Midbrain (tissue), 1 donor: Measurements from ENCODE around the gene ZNF831.

Experiments used
- DNase-seq: peaks from one replicate; lab custom pipeline; 2025; lab: John Stamatoyannopoulos, UW

The ZNF831 gene

DNA sequence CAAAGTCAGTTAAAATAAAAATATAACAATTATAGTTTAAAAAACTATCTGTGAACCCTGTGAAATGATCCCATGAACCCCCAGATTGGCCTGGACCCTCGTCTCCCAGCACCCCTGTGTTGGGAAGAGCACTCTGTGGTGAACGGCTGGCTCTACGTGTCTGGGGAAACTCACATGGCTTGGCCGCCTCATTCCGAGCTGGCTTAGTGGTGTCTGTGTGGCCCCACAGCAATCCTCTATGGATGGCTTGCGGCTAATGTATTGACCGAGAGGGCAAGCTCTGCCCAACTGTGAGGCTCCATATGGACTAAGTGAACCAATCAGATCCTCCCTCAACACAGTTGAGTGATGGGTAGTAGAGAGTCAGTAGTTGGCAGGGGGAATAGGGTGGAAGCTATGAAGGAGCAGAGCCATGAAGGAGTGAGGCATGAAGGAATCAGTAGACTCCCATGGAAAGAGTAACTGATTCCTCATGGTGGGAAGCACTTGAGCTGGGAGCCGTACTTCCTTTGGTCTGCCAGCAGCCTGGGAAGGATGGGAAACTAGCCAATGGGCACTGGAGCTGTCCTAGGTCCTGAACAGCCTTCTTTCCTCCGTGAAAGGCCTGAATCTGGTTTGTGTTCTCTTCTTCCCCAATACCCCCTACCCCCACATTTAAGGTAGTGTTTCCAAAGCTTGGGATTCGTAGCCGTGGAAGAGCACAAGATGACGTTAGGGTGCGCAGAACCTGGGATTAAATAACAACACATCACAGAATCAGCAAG, 21.6 kb upstream of the ZNF831 start:
- no peak for DNase-seq

DNA sequence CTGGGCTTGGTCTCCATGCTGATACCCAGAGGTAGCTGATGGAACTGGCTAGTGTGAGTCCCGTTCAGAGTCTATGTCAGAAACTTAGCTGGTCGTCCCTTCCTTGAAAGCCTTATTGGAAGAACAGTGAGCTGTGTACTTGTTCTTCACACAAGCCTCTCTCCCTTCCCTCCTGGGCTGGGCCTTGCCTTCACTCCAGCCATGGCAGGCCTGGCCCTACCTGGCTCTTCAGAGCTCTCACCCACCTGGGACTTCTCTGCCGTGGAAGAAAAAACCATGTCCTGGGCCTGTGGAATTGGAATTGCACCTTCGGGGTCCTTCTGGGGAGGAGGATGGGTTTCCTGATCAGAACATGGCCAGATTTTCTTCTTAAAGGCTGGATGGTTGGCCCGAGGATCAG, 20.3 kb upstream of the ZNF831 start:
- DNase-seq: no peak

DNA sequence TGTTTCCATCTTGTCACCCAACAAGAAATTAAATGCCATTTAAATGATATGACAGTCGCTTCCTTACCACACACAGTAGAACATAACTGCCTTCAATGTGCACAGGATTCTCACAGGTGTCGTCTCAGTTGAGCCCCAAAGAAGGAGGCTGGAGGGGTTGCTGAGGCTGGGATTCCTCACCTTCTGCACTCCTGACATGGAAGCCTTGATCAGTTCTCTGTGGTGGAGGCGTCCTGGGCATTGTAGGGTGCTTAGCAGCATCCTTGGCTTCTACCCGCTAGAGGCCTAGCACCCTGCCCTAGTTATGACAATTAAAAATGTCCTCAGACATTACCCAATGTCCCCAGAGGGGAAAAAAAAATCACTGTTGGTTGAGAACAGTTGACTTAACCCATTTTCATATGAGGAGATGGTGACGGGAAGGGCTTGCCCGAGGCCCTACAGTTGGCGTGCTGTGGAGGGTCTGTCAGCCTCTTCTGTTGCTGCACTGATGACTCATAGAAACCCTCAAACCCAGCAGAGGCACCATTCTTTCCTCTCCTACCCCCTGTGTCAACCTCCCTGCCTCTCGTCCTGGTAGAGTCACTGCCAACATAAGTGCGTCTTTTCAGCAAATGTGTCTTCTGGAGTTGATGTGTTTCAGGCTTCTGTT, 19.3 kb upstream of the ZNF831 start:
- no peak for DNase-seq

DNA sequence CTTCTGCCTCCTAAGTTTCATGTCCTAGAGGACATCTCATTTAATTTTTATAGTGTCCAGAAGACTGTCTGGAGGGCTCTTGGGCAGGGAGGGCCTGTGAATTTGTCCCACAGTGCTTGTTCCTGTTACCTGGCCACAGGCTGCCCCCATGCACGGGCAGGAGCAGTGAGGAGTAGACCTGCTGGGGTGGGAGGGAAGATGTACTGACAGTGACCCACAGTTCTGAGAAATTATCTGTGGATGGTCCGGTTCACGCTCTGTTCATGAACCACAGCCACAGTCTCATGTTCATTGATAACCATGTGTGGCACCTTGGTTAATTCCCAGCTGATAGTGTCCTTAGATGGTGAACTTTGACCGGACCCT, 18.8 kb upstream of the ZNF831 start:
- no peak for DNase-seq

- DNase-seq: no peak
Measured at GRCh38 chr20:59145247-59145923, 18.2 kb upstream of the ZNF831 start.

- DNase-seq: no peak
Measured at GRCh38 chr20:59145924-59146779, 17.5 kb upstream of the ZNF831 start.

DNA sequence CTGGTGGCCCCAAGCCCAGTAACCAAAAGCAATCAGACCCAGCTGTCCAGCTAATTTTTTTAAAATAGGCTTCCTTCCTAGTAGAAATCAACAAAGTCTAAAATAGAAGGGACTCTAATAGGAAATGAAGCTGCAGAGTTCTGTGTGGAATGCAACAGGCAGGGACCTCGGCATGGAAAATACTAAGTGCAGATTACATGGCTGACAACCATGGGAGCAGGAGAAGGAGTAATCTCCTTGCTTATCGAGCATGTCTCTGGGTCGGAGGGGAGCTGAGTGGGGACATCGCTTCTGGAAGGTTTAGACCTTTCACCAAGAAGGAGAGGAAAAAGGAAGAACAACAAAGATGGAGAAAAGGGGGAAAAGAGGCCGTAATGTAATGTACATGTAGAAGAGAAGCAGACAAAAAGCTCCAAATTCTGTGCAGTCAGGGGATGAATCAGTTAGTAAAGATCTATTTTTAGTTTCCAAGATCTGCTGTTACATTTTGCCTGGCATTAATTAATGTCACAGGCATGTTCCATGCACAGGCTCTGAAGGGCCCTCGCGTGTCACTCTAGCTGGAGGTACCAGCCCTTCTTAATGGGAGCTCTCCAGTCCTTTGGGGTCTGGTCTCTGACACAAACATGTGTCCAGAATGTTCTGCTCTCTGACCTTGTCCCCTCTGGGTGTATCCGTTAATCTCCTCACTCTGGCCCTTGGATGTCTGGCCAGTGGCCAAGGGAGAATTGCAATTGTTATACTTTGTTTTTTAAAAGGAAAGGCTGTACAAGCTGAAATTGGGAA, 16.6 kb upstream of the ZNF831 start:
- DNase-seq: no peak

- DNase-seq: no peak
Measured at GRCh38 chr20:59147586-59147985, 16.0 kb upstream of the ZNF831 start.

DNA sequence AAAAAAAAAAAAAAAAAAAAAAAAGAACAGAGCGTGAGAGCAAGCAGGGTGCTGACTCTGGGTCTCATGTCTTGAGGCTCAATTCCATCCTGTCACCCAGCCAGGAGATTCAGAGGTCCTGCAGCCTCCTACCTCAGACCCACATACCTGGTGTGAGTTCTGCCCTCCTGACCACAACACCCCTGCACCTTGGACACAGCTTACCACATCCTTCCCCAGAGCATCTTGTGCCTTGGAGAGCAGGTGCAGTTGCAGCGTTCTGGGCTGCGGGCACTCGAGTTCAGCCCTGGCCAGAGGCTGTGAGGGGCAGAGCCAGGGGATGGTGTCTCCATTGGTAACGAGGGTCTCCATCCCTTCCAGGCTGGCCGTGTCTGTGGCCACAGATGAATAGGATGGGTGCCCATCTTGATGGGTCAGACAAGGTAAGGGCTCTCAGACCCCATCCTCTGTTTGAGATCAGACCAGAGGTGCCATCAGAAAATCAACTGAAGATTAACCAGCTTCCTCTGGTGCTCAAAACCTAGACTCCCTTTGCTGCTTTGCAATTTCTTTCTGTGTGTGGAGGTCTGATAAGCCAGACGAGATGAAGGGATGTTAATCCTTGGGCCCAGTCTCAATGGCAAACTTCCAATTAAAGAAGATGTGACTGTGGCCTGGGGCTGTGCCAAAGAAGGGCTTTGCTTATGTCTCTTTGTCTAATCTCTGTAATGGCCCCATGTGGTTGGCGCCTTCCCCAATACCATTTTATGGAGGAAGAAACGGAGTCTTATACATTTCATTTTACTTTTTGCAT, 14.7 kb upstream of the ZNF831 start:
- DNase-seq: no peak

GRCh38 chr20:59149678-59150504, 13.7 kb upstream of the ZNF831 start:
- no peak for DNase-seq

DNA sequence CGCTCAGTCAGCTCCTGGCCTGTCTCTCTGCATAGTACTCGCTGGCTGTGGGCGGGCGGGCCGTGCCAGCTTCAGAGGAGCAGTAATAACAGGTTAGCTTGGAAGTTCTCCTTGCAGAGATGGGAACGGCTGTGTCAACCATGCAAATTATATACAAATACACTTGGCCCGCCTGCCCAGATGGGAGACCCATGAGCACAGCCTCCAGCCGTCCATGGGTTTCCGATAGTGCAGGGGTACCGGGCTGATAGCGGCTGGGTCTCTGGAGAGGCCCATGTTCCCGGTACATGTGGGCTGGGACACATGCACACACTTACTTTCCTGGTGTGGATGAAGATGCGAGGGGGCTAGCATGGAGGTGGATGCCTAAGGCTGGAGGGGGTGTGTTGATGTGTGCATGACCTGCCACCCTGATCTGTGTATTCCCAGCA, 12.8 kb upstream of the ZNF831 start:
- DNase-seq: no peak

DNA sequence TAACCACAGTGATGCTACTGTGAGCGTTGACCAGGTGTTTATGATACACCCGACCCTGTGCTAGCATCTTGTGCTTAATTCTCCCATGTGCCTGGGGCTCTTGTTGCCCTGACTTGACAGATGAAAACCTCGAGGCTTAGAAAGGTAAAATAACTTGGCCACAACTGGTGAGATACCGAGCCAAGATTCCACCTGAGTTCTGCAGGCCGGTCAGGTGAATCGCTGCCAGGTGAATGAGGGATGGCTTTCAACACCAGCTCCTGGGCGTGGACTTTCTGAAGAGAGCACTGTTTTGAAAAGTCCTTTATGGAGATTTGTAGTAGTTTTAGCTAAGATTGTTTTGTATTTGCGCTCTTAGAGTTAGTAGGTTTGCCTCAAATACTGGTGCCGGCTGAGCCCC, 12.2 kb upstream of the ZNF831 start:
- DNase-seq: no peak

DNA sequence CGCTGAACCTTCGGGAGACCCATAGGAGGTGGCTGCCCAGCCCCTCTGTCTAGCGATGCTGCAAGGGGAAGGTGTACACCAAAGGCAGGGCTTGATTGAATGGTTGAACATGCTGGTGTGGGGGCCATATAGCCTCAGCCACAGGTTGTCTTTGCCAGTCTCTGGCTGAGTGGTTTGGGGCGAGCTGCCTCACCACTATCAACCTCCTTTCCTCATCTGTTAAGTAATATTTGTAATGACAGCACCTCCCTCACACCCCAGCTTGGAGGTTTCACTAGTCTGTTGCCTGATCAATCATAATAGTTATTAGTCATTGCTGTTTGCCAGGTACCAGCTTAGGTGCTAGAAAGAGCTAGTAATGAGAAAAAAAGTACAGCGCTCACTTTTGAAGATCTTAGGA, 11.8 kb upstream of the ZNF831 start:
- no peak for DNase-seq

DNA sequence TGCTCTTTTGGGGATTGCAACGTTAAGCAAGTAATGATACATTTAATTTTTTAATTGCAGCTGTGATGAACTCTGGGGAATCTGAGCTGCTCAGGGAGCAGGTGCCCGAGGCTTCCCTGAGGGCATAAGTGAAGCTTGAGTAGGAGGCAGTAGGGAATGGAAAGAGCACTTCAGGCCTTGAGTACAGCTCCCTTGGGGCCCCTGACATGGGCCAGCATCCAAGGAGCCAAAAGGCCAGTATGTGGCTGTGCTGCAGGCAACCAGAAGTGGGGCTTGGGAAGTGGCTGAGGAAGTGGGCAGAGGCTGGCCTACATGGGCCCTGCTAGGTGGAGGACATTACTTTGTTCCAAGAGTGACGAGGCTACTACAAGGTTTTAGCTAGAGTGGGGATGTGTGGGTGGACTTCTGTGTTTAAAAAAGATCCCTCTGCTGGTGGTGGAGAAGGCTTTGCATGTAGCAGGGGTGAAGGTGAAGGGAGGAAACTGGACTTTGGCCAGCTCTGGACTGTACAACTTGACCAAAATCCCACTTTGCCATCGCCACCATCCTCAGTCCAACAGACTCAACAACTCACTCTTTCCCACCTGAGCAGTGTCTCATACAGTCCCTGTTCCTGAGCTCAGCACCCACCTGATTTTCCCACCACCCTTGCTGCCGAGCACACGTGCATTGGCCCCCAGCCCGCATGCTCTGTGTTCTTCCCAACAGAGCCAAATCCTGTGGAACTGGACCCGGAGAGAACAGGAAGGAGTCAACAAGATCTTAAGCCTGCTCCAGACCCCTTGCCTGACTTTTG, 10.9 kb upstream of the ZNF831 start:
- DNase-seq: no peak

GRCh38 chr20:59153355-59153681, 10.3 kb upstream of the ZNF831 start:
- DNase-seq: peak; percentile 88

DNA sequence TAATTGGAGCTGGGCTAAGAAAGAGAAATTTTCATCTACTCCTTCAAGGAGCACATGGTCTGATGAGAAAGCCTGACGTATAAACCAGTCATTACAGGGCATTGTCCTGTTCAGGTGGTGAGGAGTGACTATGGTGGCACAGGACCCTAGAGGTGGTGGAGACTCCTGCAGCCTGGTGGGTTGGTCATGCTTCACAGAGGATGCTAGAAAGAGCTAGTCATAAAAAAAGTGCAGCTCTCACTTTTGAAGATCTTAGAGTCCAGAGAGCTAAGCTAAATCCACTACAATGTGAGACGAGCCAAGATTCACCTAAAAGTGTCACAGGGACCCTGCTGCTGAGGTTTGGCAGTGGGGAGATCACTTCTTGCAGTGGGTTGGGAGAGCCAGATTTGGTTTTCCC, 9.8 kb upstream of the ZNF831 start:
- DNase-seq: no peak

DNA sequence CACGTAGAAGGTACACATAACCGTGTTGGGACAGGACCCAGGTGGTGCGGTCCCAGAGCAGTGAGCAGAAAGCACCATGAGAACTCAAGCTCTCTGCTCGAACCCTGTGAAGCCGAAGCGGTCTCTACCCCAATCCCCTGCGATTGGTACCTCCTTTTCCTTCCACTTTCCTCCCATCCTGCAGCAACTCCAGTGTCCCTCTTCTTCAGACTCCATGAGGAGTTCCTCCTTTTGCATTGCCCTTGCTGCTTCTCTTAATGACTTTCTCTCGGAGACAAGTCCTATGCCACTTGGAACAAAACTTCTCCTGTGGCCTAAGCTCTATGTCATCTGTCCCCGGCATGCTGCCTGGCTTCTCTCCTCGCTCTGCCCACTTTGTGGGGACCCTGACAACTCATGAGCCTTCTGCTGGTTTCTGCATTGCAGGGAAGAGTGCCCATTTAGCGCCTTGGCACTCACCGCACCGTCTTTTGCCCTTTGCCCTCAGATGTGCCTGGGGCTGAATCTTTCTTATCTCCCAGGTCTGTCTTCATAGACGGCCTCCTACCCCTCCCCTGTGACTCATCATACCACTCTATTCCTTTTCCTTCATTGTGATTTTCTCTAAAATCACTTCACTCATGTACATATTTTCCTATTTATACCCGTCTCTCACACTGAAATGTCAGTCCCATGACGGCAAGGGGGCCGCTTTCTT, 9.2 kb upstream of the ZNF831 start:
- DNase-seq: no peak

DNA sequence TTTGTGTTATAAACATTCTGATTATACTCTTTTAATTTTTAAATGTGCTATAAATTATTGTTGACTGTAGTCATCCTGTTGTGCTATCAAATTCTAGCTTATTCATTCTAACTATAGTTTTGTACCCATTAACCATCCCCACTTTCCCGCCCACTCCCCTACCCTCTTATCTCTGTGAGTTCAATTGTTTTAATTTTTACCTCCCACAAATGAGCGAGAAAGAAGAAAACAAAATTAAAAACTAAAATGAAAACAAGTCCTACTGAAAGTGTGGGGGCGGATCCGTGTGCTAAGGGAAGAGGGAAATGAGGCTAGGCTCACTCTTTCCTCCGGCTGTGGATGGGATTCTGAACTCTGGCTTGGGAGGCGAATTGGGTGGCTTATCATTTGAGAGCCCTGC, 6.6 kb upstream of the ZNF831 start:
- DNase-seq: no peak

- DNase-seq: no peak
Measured at GRCh38 chr20:59157531-59157930, 6.1 kb upstream of the ZNF831 start.
